ENCODE measurements around the gene PLEKHA7. TPM values are rescaled to one million over a fixed set of nuclear protein-coding genes. Genes with fewer than 3 reads are reported as not detected.

Gene PLEKHA7
- total RNA-seq, 1 experiment from 2014 or later = 57.6 TPM

DNA sequence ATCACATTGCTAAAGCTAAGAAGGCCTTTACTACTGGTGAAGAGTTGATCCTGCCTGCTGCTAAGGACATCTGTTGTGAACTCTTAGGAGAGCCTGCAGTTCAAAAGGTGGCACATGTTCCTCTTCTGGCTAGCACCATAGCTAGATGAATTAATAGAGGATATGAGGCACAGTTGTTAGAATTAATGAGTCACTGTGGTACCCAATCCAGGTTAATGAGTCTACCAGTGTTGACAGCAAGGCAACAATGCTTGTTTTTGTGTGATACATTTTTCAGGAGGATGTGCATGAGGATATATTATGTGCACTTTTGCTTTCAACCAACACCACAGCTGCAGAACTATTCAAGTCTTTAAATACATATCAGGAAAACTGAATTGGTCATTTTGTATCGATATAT, 263.8 kb downstream of the PLEKHA7 start:
- no peaks in the 10 kb centered on the region for H3K9me3 Mint-ChIP-seq (ENCODE audit: unreplicated experiment)

DNA sequence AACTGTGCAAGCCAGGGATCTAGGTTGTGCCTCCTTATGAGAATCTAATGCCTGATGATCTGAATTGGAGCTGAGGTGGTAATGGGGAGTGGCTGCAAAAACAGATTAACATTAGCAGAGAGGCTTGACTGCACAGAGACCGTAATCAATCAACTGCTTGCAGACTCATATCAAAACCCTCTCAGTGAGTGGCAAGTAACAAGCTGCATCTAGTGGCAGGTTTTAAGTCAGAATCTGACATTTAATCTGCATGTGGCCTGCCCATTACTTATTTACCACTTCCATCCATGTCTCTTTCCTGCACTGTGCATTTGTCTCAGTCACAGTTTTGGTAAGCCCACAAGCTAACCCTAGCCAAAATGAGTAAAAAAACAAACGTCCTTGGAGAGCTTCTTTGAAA, 264.5 kb downstream of the PLEKHA7 start:
- no peak overlapping the region for H3K4me3 ChIP-seq (ENCODE audit: low read depth, low read length)
- peaks cover 86% of the 10 kb centered on the region for H3K36me3 Mint-ChIP-seq (ENCODE audit: insufficient read depth, unreplicated experiment)
- H3K27me3 ChIP-seq (replicated peaks; ENCODE audit: control insufficient read depth, insufficient read depth, low read length) = no peaks in the 10 kb centered on the region
- no peaks in the 10 kb centered on the region for H3K9me3 ChIP-seq
- H3K4me1 ChIP-seq = no peaks in the 10 kb centered on the region
- H3K4me1 Mint-ChIP-seq (ENCODE audit: low read depth, unreplicated experiment) = no peaks in the 10 kb centered on the region
- intact Hi-C loops (cut with micrococcal nuclease; ENCODE audit: unreplicated experiment) = no loop called here
- no peaks in the 10 kb centered on the region for H3K9me3 Mint-ChIP-seq (ENCODE audit: unreplicated experiment)
- no peak for DNase-seq
- H3K4me3 Mint-ChIP-seq (ENCODE audit: unreplicated experiment) = no peak overlapping the region
- POLR2A ChIA-PET = no interaction called here
- H3K27me3 Mint-ChIP-seq (ENCODE audit: insufficient read depth, unreplicated experiment) = no peaks in the 10 kb centered on the region
- CTCF ChIA-PET = interaction anchor here (0.6 kb wide), 1 partner anchor 71 kb away, joined by 3 read pairs; no protein-coding TSS in a partner anchor
- no peak overlapping the region for H3K27ac Mint-ChIP-seq (ENCODE audit: unreplicated experiment)
- BruUV-seq (replicated peaks) = no TSS peak
- peaks cover 9% of the 10 kb centered on the region for H3K36me3 ChIP-seq (ENCODE audit: control insufficient read depth, insufficient read depth, low read length)
- TF ChIP-seq, protein P1, sequence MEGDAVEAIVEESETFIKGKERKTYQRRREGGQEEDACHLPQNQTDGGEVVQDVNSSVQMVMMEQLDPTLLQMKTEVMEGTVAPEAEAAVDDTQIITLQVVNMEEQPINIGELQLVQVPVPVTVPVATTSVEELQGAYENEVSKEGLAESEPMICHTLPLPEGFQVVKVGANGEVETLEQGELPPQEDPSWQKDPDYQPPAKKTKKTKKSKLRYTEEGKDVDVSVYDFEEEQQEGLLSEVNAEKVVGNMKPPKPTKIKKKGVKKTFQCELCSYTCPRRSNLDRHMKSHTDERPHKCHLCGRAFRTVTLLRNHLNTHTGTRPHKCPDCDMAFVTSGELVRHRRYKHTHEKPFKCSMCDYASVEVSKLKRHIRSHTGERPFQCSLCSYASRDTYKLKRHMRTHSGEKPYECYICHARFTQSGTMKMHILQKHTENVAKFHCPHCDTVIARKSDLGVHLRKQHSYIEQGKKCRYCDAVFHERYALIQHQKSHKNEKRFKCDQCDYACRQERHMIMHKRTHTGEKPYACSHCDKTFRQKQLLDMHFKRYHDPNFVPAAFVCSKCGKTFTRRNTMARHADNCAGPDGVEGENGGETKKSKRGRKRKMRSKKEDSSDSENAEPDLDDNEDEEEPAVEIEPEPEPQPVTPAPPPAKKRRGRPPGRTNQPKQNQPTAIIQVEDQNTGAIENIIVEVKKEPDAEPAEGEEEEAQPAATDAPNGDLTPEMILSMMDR (IDR thresholded peaks at IDR 0.05; ENCODE audit: insufficient read depth in 1 of 2, low read depth in 1 of 2, low read length in 1 of 2, severe bottlenecking in 1 of 2, unreplicated experiment in 1 of 2) = no peak

More for the DNA sequence above, 263.8 kb downstream of the PLEKHA7 start:
- TF ChIP-seq, protein P1 (IDR thresholded peaks at IDR 0.05; ENCODE audit: insufficient read depth in 1 of 2, low read depth in 1 of 2, low read length in 1 of 2, severe bottlenecking in 1 of 2, unreplicated experiment in 1 of 2) = no peak
- Mint-ChIP-seq H3K36me3 (ENCODE audit: insufficient read depth, unreplicated experiment) (peaks cover 84% of the 10 kb centered on the region), H3K27ac (ENCODE audit: unreplicated experiment) (no peak overlapping the region), H3K4me3 (ENCODE audit: unreplicated experiment) (no peak overlapping the region), H3K27me3 (ENCODE audit: insufficient read depth, unreplicated experiment) (no peaks in the 10 kb centered on the region), H3K4me1 (ENCODE audit: low read depth, unreplicated experiment) (no peaks in the 10 kb centered on the region)
- no peaks in the 10 kb centered on the region for H3K4me1 ChIP-seq
- no TSS peak for BruUV-seq (replicated peaks)
- CTCF ChIA-PET = no interaction called here
- H3K36me3 ChIP-seq (ENCODE audit: control insufficient read depth, insufficient read depth, low read length) = peaks cover 9% of the 10 kb centered on the region
- H3K27me3 ChIP-seq (replicated peaks; ENCODE audit: control insufficient read depth, insufficient read depth, low read length) = no peaks in the 10 kb centered on the region
- no peaks in the 10 kb centered on the region for H3K9me3 ChIP-seq
- intact Hi-C loops (cut with micrococcal nuclease; ENCODE audit: unreplicated experiment) = no loop called here
- POLR2A ChIA-PET = no interaction called here
- DNase-seq = no peak
- H3K4me3 ChIP-seq (ENCODE audit: low read depth, low read length) = no peak overlapping the region

GRCh38 chr11:16749092-16749491, 265.1 kb downstream of the PLEKHA7 start:
- TF ChIP-seq, protein P1 (IDR thresholded peaks at IDR 0.05; ENCODE audit: insufficient read depth in 1 of 2, low read depth in 1 of 2, low read length in 1 of 2, severe bottlenecking in 1 of 2, unreplicated experiment in 1 of 2) = no peak
- no peaks in the 10 kb centered on the region for H3K4me1 ChIP-seq
- BruUV-seq (replicated peaks) = no TSS peak
- CTCF ChIA-PET = interaction anchor here (0.6 kb wide), 1 partner anchor 361 kb away, joined by 4 read pairs; no protein-coding TSS in a partner anchor
- no peaks in the 10 kb centered on the region for H3K27me3 Mint-ChIP-seq (ENCODE audit: insufficient read depth, unreplicated experiment)
- no peak overlapping the region for H3K27ac Mint-ChIP-seq (ENCODE audit: unreplicated experiment)
- no peak for DNase-seq
- no peak overlapping the region for H3K4me3 Mint-ChIP-seq (ENCODE audit: unreplicated experiment)
- no peak overlapping the region for H3K4me3 ChIP-seq (ENCODE audit: low read depth, low read length)
- H3K36me3 Mint-ChIP-seq (ENCODE audit: insufficient read depth, unreplicated experiment) = peaks cover 86% of the 10 kb centered on the region
- H3K36me3 ChIP-seq (ENCODE audit: control insufficient read depth, insufficient read depth, low read length) = peaks cover 8% of the 10 kb centered on the region
- no peaks in the 10 kb centered on the region for H3K4me1 Mint-ChIP-seq (ENCODE audit: low read depth, unreplicated experiment)
- H3K27me3 ChIP-seq (replicated peaks; ENCODE audit: control insufficient read depth, insufficient read depth, low read length) = no peaks in the 10 kb centered on the region
- intact Hi-C loops (cut with micrococcal nuclease; ENCODE audit: unreplicated experiment) = no loop called here
- no peaks in the 10 kb centered on the region for H3K9me3 Mint-ChIP-seq (ENCODE audit: unreplicated experiment)
- H3K9me3 ChIP-seq = no peaks in the 10 kb centered on the region
- POLR2A ChIA-PET = interaction anchor here (0.7 kb wide), 1 partner anchor 998 kb away, joined by 3 read pairs; no protein-coding TSS in a partner anchor

Data from Caco-2 (cell line).